Mucosa of descending colon (tissue), 3 donors: Measurements from ENCODE around the gene FRMD3. TPM values are rescaled to one million over a fixed set of nuclear protein-coding genes. Genes with fewer than 3 reads are reported as not detected.

Experiments
- ATAC-seq: fragments of 200-7000 bp; cut with Tn5 transposase; one replicate; pipeline ENCODE4 v1.9.1; 2020; ENCODE audit warnings: mild to moderate bottlenecking, moderate library complexity
- DNase-seq, 3 donors: peaks; one replicate each; pipeline ENCODE4 v3.0.0-alpha.2; 2020
- H3K36me3 ChIP-seq: fragments of 200-600 bp; one replicate; pipeline ENCODE4 v1.8.0; 2021; ENCODE audit warnings: low read depth, mild to moderate bottlenecking
- H3K4me1 ChIP-seq: fragments of 200-600 bp; one replicate; pipeline ENCODE4 v1.8.0; 2021; ENCODE audit warnings: low read depth, mild to moderate bottlenecking
- H3K4me3 ChIP-seq: fragments of 200-600 bp; one replicate; pipeline ENCODE4 v1.8.0; 2021; ENCODE audit warnings: mild to moderate bottlenecking
- H3K9me3 ChIP-seq: fragments of 200-600 bp; one replicate; pipeline ENCODE4 v1.8.0; 2021; ENCODE audit warnings: mild to moderate bottlenecking
- CTCF ChIP-seq: fragments of 200-600 bp; IDR thresholded peaks from one replicate; pipeline ENCODE4 v1.8.0; 2022; ENCODE audit warnings: antibody characterized with exemption, mild to moderate bottlenecking
- intact Hi-C, 2 donors: fragments of 100-400 bp; cut with DNase I in 1 of 2; cut with micrococcal nuclease in 1 of 2; formaldehyde crosslinking; loops; one replicate each; pipeline versions ENCODE4 v1.11.0 to v1.11.1; 2022; cut with DNase I, micrococcal nuclease
- total RNA-seq, 3 donors: library from RNA; stranded (reverse); fragmentation: NEBNext Ultra II Directional in 2 of 3; extraction: Animal tissue kit (Norgen Biotek cat#: 25700) in 2 of 3; gene quantifications; one replicate each; pipeline versions ENCODE4 v1.2.1 to v1.2.4, GENCODE V29; 2021 to 2023
- donor health status: DM: no; HTN: no; CAD: no; lungs with moderate emphysema.
- donor health status: DM: no; HTN: no; CAD: no.
- donor health status: DM: no; HTN: yes; CAD: no.

Gene FRMD3
- total RNA-seq, 3 donors from 2014 or later: 12.2 to 27.4 (median 25.0) TPM

GRCh38 chr9:83433846-83434245 lies 104.4 kb downstream of the FRMD3 start:
- intact Hi-C loops: no loop called here
- DNase-seq (no peak), ATAC-seq (no peak)
- no peaks in the 10 kb centered on the region for H3K9me3 ChIP-seq
- no peak for TF ChIP-seq CTCF
- H3K36me3 ChIP-seq: no peaks in the 10 kb centered on the region
- H3K4me3 ChIP-seq: no peak overlapping the region
- H3K4me1 ChIP-seq: peaks cover 14% of the 10 kb centered on the region

- DNase-seq (no peak), ATAC-seq (no peak)
- Histone ChIP-seq H3K4me1 (peaks cover 14% of the 10 kb centered on the region), H3K9me3 (no peaks in the 10 kb centered on the region), H3K4me3 (no peak overlapping the region), H3K36me3 (no peaks in the 10 kb centered on the region)
- no peak for TF ChIP-seq CTCF
- intact Hi-C loops: no loop called here
Measured at GRCh38 chr9:83432877-83433550, 105.2 kb downstream of the FRMD3 start.

- peak; percentile 79 to 86 (median 82) for DNase-seq
- no peaks in the 10 kb centered on the region for H3K9me3 ChIP-seq
- intact Hi-C loops: no loop called here
- H3K4me1 ChIP-seq: peaks cover 14% of the 10 kb centered on the region
- peak; percentile 76 for ATAC-seq
- no peaks in the 10 kb centered on the region for H3K36me3 ChIP-seq
- no peak overlapping the region for H3K4me3 ChIP-seq
- TF ChIP-seq CTCF: no peak
Measured at GRCh38 chr9:83432104-83432627, 106.0 kb downstream of the FRMD3 start.

GRCh38 chr9:83431101-83432060 lies 106.8 kb downstream of the FRMD3 start:
- Histone ChIP-seq H3K36me3 (no peaks in the 10 kb centered on the region), H3K9me3 (no peaks in the 10 kb centered on the region), H3K4me3 (no peak overlapping the region), H3K4me1 (peaks cover 14% of the 10 kb centered on the region)
- TF ChIP-seq CTCF: no peak
- ATAC-seq (peak; percentile 55), DNase-seq (peak in 1 of 3 donors; percentile 66)
- intact Hi-C loops: no loop called here

GRCh38 chr9:83430681-83431080 lies 107.5 kb downstream of the FRMD3 start:
- H3K4me3 ChIP-seq: no peak overlapping the region
- DNase-seq (no peak), ATAC-seq (no peak)
- H3K36me3 ChIP-seq: no peaks in the 10 kb centered on the region
- no peak for TF ChIP-seq CTCF
- no peaks in the 10 kb centered on the region for H3K9me3 ChIP-seq
- intact Hi-C loops: no loop called here
- peaks cover 14% of the 10 kb centered on the region for H3K4me1 ChIP-seq
